HepG2 (cell line): ENCODE measurements around the gene CDH2. TPM values are rescaled to one million over a fixed set of nuclear protein-coding genes. Genes with fewer than 3 reads are reported as not detected.
A peak's percentile ranks its signal among the peaks of the same experiment; 100 is the strongest.

ENCODE experiments used
- ETV6 ChIP-seq: sonication (generic); formaldehyde crosslinking; conservative IDR thresholded peaks from 2 replicates; pipeline ENCODE4 v1.4.0; 2020; ENCODE audit warnings: missing genetic modification reagents
- GTF3A ChIP-seq: sonication (generic); formaldehyde crosslinking; conservative IDR thresholded peaks from 2 replicates; pipeline ENCODE4 v1.4.0; 2020; ENCODE audit warnings: mild to moderate bottlenecking, missing genetic modification reagents
- HDAC1 ChIP-seq: sonication (generic); formaldehyde crosslinking; IDR thresholded peaks from 2 replicates; pipeline ENCODE4 v1.5.1; 2020; ENCODE audit warnings: mild to moderate bottlenecking, missing genetic modification reagents
- JUNB ChIP-seq: sonication (generic); formaldehyde crosslinking; IDR thresholded peaks from 2 replicates; pipeline ENCODE4 v1.8.0; 2022; ENCODE audit warnings: missing genetic modification reagents, mild to moderate bottlenecking, borderline replicate concordance
- KDM6A ChIP-seq: IDR thresholded peaks from 2 replicates; pipeline ENCODE4 v1.6.1; 2016; ENCODE audit warnings: low read depth
- MED8 ChIP-seq: sonication (generic); formaldehyde crosslinking; IDR thresholded peaks from 2 replicates; pipeline ENCODE4 v1.8.1; 2023; ENCODE audit warnings: mild to moderate bottlenecking, missing genetic modification reagents; ENCODE audit not compliant: insufficient replicate concordance
- STAT6 ChIP-seq: sonication (generic); formaldehyde crosslinking; IDR thresholded peaks from 2 replicates; pipeline ENCODE4 v1.4.0; 2020; ENCODE audit warnings: missing genetic modification reagents, mild to moderate bottlenecking, borderline replicate concordance
- TCF7 ChIP-seq: sonication (generic); IDR thresholded peaks from 2 replicates; pipeline ENCODE4 v1.6.1; 2016; ENCODE audit warnings: antibody characterized with exemption, low read depth
- THYN1 ChIP-seq: sonication (generic); formaldehyde crosslinking; IDR thresholded peaks from 2 replicates; pipeline ENCODE4 v1.8.1; 2023; ENCODE audit warnings: low read depth, mild to moderate bottlenecking, moderate library complexity, missing genetic modification reagents, borderline replicate concordance
- ZBTB37 ChIP-seq: sonication (generic); formaldehyde crosslinking; IDR thresholded peaks from 2 replicates; pipeline ENCODE4 v1.4.0; 2020; ENCODE audit warnings: mild to moderate bottlenecking, missing genetic modification reagents
- ZFP36L2 ChIP-seq: sonication (generic); formaldehyde crosslinking; IDR thresholded peaks from 2 replicates; pipeline ENCODE4 v1.4.0; 2020; ENCODE audit warnings: missing genetic modification reagents
- ZNF337 ChIP-seq: sonication (generic); formaldehyde crosslinking; IDR thresholded peaks from 2 replicates; pipeline ENCODE4 v1.5.1; 2020; ENCODE audit warnings: missing genetic modification reagents, low read depth, mild to moderate bottlenecking, borderline replicate concordance
- ZSCAN21 ChIP-seq: sonication (generic); formaldehyde crosslinking; IDR thresholded peaks from 2 replicates; pipeline ENCODE4 v1.8.0; 2022; ENCODE audit warnings: mild to moderate bottlenecking, missing genetic modification reagents, moderate library complexity, borderline replicate concordance
- ZSCAN22 ChIP-seq: sonication (generic); formaldehyde crosslinking; IDR thresholded peaks from 2 replicates; pipeline ENCODE4 v1.4.0; 2020; ENCODE audit warnings: mild to moderate bottlenecking, missing genetic modification reagents
- polyA plus RNA-seq, 8 experiments: library from polyadenylated mRNA; depleted of rRNA in 3 of 8; stranded (reverse) in 7 of 8; unstranded in 1 of 8; fragments of >200 nt; fragmentation: Illumina TruSeq in 4 of 8; extraction: Trizol in 4 of 8; gene quantifications; 2 replicates each; pipeline versions ENCODE4 v1.2.1 to v1.2.3, GENCODE V29; 2011 to 2016; ENCODE audit warnings: low read depth in 4 of 8, missing spikeins in 1 of 8, mixed read lengths in 1 of 8; ENCODE audit not compliant: insufficient read depth in 1 of 8
- total RNA-seq, 5 experiments: library from RNA; depleted of rRNA; stranded (reverse); fragments of >200 nt; fragmentation: Illumina TruSeq; extraction: Trizol; gene quantifications; 2 replicates each; pipeline ENCODE4 v1.2.3, GENCODE V29; 2016; ENCODE audit warnings: low read depth in 1 of 5
- TF ChIP-seq, protein P1 (sequence below), 2 experiments: sonication (generic) in 1 of 2; formaldehyde crosslinking in 1 of 2; IDR thresholded peaks; 2 replicates each; pipeline versions ENCODE4 v1.4.0 to v1.6.1; 2016 to 2020; ENCODE audit warnings: borderline replicate concordance in 1 of 2, low read depth in 1 of 2, mild to moderate bottlenecking in 1 of 2, missing genetic modification reagents in 1 of 2
- TF ChIP-seq, protein P2 (sequence below): sonication (generic); formaldehyde crosslinking; IDR thresholded peaks from 2 replicates; pipeline ENCODE4 v1.4.0; 2020; ENCODE audit warnings: missing genetic modification reagents
- TF ChIP-seq, protein P3 (sequence below): sonication (generic); formaldehyde crosslinking; IDR thresholded peaks from 2 replicates; pipeline ENCODE4 v1.5.0; 2020; ENCODE audit warnings: missing genetic modification reagents
- TF ChIP-seq, protein P4 (sequence below): sonication (generic); formaldehyde crosslinking; IDR thresholded peaks from 2 replicates; pipeline ENCODE4 v1.5.1; 2020; ENCODE audit warnings: missing genetic modification reagents, mild to moderate bottlenecking, borderline replicate concordance

Gene CDH2
- total and polyA plus RNA-seq, 2 of the 13 experiments (the other 11 are each of a cell fraction or from before 2014, with no cell fraction given) = 18.6 to 36.1 TPM

DNA sequence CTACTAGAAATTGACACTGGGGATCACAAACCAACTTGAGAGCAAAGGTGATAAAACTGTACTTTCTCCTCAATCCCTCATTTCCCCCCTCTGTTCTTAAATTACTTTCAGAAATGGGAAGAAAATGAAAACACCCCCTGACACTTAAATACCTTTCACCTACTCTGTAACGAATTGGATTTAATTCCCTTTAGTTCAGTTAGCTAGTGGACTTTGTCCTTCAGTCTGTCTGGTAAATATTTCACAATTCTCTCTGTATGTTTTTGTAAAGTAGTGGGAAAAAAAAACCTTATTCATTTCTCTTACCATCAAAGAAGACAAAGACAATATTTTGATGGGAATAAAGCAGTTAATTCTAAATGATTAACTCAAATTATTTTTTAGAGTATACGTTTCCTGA is 85.7 kb downstream of the CDH2 start (continued):
- no peak for TF ChIP-seq STAT6 (CRISPR knock-in tag)
- TF ChIP-seq ZSCAN21 (CRISPR knock-in tag) = no peak
- no peak for TF ChIP-seq ETV6 (CRISPR knock-in tag)
- no peak for TF ChIP-seq THYN1
- no peak for TF ChIP-seq GTF3A (CRISPR knock-in tag)
- TF ChIP-seq, protein P1, sequence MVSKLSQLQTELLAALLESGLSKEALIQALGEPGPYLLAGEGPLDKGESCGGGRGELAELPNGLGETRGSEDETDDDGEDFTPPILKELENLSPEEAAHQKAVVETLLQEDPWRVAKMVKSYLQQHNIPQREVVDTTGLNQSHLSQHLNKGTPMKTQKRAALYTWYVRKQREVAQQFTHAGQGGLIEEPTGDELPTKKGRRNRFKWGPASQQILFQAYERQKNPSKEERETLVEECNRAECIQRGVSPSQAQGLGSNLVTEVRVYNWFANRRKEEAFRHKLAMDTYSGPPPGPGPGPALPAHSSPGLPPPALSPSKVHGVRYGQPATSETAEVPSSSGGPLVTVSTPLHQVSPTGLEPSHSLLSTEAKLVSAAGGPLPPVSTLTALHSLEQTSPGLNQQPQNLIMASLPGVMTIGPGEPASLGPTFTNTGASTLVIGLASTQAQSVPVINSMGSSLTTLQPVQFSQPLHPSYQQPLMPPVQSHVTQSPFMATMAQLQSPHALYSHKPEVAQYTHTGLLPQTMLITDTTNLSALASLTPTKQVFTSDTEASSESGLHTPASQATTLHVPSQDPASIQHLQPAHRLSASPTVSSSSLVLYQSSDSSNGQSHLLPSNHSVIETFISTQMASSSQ (IDR thresholded peaks at IDR 0.05; ENCODE audit: low read depth) = peak; percentile 56
- TF ChIP-seq, protein P1 (CRISPR knock-in tag; IDR thresholded peaks at IDR 0.05; ENCODE audit: borderline replicate concordance) = peak; percentile 48; the same call in 1 of the 2 replicates
- no peak for TF ChIP-seq JUNB (CRISPR knock-in tag)
- TF ChIP-seq, protein P2, sequence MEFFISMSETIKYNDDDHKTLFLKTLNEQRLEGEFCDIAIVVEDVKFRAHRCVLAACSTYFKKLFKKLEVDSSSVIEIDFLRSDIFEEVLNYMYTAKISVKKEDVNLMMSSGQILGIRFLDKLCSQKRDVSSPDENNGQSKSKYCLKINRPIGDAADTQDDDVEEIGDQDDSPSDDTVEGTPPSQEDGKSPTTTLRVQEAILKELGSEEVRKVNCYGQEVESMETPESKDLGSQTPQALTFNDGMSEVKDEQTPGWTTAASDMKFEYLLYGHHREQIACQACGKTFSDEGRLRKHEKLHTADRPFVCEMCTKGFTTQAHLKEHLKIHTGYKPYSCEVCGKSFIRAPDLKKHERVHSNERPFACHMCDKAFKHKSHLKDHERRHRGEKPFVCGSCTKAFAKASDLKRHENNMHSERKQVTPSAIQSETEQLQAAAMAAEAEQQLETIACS (CRISPR knock-in tag) = no peak
- TF ChIP-seq KDM6A (CRISPR knock-in tag) = peak; percentile 83; the same call in 1 of the 2 replicates
- TF ChIP-seq, protein P3, sequence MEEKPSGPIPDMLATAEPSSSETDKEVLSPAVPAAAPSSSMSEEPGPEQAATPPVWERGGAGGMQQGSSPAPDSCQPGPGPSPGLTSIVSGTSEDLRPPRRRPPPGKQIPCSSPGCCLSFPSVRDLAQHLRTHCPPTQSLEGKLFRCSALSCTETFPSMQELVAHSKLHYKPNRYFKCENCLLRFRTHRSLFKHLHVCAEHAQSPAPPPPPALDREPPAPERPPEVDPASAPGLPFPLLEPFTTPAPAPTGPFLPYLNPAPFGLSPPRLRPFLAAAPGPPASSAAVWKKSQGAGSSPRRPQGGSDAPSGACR (CRISPR knock-in tag) = 0 out of 2 replicates have a peak, but pooled peaks have one; percentile 3
- no peak for TF ChIP-seq ZNF337 (CRISPR knock-in tag)
- TF ChIP-seq MED8 (CRISPR knock-in tag) = no peak
- TF ChIP-seq ZBTB37 (CRISPR knock-in tag) = no peak
- TF ChIP-seq TCF7 = no peak
- TF ChIP-seq, protein P4, sequence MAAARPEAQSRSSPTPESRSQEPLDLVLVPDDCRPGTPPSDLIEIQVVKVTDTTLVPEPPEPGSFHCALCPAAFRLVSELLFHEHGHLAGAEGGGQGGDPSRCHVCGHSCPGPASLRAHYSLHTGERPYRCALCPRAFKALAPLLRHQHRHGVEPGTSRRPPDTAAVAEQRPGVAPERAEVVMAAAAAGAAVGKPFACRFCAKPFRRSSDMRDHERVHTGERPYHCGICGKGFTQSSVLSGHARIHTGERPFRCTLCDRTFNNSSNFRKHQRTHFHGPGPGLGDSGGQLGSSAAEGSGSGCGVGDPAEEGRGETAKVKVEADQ (CRISPR knock-in tag) = no peak
- no peak for TF ChIP-seq ZFP36L2 (CRISPR knock-in tag)
- no peak for TF ChIP-seq ZSCAN22
- peak; percentile 41; the same call in 1 of the 2 replicates for TF ChIP-seq HDAC1 (CRISPR knock-in tag)
